Ascending aorta (tissue), 2 donors: ENCODE results near the gene GMPR. TPM values are rescaled to one million over a fixed set of nuclear protein-coding genes. Genes with fewer than 3 reads are reported as not detected.

ENCODE experiments used
- DNase-seq, 2 donors: peaks; one replicate each; pipeline ENCODE4 v3.0.0-alpha.2; 2019; ENCODE audit warnings: low spot score in 2 of 2
- H3K27ac ChIP-seq, 2 donors: fragments of 200-600 bp; sonication (generic); one replicate each; pipeline ENCODE4 v1.5.1; 2016 to 2017; ENCODE audit warnings: mild to moderate bottlenecking in 1 of 2
- H3K27me3 ChIP-seq: fragments of 200-600 bp; sonication (generic); one replicate; pipeline ENCODE4 v1.5.1; 2017
- H3K36me3 ChIP-seq, 2 donors: fragments of 200-600 bp; sonication (generic); one replicate each; pipeline ENCODE4 v1.5.1; 2016
- H3K4me1 ChIP-seq, 2 donors: fragments of 200-600 bp; sonication (generic); one replicate each; pipeline ENCODE4 v1.5.1; 2016 to 2017; ENCODE audit warnings: mild to moderate bottlenecking in 1 of 2
- H3K4me3 ChIP-seq, 2 donors: fragments of 200-600 bp; sonication (generic); one replicate each; pipeline ENCODE4 v1.5.1; 2016 to 2017; ENCODE audit warnings: mild to moderate bottlenecking in 1 of 2
- H3K9me3 ChIP-seq, 2 donors: fragments of 200-600 bp; sonication (generic); one replicate each; pipeline ENCODE4 v1.5.1; 2016
- intact Hi-C: fragments of 100-400 bp; cut with DNase I; formaldehyde crosslinking; loops from one replicate; pipeline ENCODE4 v1.15.1; 2023
- total RNA-seq: library from RNA; depleted of rRNA; stranded (reverse); fragments of >200 nt; gene quantifications from one replicate; pipeline ENCODE4 v1.1.0, GENCODE V29; 2016
- TF ChIP-seq, protein P1 (sequence below), 3 experiments: fragments of 200-600 bp in 2 of 3; fragments of 450-650 bp in 1 of 3; sonication (generic) in 2 of 3; IDR thresholded peaks; one replicate each; pipeline ENCODE4 v1.5.1; 2016 to 2019; ENCODE audit warnings: antibody characterized with exemption in 3 of 3, mild to moderate bottlenecking in 1 of 3, moderate library complexity in 1 of 3

GMPR gene
- total RNA-seq, 1 donor from 2014 or later = 18.4 TPM

DNA sequence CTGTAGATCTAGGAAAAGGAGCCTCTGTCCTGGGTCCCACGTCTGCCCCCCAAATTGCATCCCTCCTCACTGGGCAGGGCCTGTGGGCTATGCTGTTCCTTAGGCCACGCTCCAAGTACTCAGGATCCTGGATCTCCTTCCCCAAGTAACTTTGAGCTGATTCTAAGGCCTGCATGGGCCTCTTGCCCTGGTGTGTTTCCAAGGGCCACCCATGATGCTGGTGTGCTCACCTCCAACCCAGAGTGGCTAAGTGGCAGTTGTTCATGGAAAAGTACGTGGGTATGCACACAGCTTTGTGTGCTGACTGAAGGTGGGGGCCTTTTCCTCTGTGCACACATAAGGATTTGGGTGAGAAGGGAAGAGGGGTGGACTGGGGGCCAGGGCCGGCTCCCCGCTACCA is 5.3 kb downstream of the GMPR start:
- peaks cover 11 to 52% of the 10 kb centered on the region in 2 donors for H3K4me1 ChIP-seq
- no peak for DNase-seq
- H3K9me3 ChIP-seq = no peaks in the 10 kb centered on the region
- H3K27ac ChIP-seq = peak overlapping the region; percentile 12 to 81
- H3K4me3 ChIP-seq = peak overlapping the region in 1 of 2 donors; percentile 21
- no peaks in the 10 kb centered on the region for H3K27me3 ChIP-seq
- intact Hi-C loops = loop anchor here (1.0 to 5.0 kb wide), 2 partner anchors 34 to 36 kb away; no protein-coding TSS in a partner anchor
- peaks cover 7 to 21% of the 10 kb centered on the region in 2 donors for H3K36me3 ChIP-seq
- TF ChIP-seq, protein P1, sequence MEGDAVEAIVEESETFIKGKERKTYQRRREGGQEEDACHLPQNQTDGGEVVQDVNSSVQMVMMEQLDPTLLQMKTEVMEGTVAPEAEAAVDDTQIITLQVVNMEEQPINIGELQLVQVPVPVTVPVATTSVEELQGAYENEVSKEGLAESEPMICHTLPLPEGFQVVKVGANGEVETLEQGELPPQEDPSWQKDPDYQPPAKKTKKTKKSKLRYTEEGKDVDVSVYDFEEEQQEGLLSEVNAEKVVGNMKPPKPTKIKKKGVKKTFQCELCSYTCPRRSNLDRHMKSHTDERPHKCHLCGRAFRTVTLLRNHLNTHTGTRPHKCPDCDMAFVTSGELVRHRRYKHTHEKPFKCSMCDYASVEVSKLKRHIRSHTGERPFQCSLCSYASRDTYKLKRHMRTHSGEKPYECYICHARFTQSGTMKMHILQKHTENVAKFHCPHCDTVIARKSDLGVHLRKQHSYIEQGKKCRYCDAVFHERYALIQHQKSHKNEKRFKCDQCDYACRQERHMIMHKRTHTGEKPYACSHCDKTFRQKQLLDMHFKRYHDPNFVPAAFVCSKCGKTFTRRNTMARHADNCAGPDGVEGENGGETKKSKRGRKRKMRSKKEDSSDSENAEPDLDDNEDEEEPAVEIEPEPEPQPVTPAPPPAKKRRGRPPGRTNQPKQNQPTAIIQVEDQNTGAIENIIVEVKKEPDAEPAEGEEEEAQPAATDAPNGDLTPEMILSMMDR (IDR thresholded peaks at IDR 0.05) = no peak

DNA sequence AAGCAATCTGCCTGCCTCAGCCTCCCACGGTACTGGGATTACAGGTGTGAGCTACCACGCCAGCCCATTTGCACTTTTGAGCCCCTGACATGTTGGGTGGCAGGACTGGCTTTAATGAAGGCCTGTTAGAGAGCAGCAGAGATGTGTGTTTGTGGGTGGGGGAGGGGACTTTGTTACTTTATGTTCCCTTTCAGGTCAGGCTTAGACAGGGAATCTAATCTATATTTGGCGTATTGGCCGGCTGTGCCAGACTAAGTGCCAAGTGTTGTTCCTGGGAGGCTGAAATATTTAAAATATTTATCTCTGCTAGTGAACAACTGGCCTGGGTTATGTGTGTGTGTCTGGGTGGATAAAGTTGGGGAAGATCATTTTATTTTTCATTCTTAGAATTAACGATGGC is 6.1 kb downstream of the GMPR start:
- Histone ChIP-seq H3K36me3 (peaks cover 9 to 25% of the 10 kb centered on the region in 2 donors), H3K27me3 (no peaks in the 10 kb centered on the region), H3K9me3 (no peaks in the 10 kb centered on the region), H3K4me3 (peak overlapping the region; percentile 0 to 31), H3K27ac (peak overlapping the region; percentile 58 to 81), H3K4me1 (peaks cover 11 to 52% of the 10 kb centered on the region in 2 donors)
- intact Hi-C loops = loop anchor here (5.0 kb wide), 1 partner anchor 37 kb away; no protein-coding TSS in a partner anchor
- TF ChIP-seq, protein P1 (IDR thresholded peaks at IDR 0.05) = no peak
- DNase-seq = no peak

DNA sequence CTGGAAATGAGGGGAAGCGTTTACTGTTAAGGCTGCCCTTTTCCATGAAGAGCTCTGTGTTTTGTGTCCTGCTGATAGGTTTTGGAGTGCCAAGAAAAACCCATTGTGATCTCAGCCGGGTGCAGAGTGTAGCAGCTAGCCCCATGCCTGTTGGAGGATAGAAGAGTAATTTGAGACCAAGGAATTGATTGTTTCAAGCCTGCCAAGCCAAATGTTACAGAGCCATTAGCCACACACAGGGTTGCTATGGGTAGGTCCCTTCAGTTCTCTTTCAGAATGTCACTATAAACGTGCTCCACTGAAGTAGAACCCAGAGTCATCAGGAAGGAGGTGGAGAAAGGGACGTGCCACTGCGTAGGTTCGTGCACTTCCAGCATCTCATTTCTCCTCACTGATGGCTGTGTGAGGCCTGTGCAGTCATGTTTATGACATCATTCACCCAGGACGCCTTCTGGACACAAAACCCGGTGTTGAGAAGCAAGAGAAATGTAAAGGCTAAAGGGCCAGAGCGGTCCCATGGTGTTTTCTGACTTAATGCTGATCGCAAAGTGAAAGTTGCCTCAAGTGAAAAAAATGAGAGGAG is 6.6 kb downstream of the GMPR start:
- intact Hi-C loops = loop anchor here (5.0 kb wide), 1 partner anchor 38 kb away; no protein-coding TSS in a partner anchor

DNA sequence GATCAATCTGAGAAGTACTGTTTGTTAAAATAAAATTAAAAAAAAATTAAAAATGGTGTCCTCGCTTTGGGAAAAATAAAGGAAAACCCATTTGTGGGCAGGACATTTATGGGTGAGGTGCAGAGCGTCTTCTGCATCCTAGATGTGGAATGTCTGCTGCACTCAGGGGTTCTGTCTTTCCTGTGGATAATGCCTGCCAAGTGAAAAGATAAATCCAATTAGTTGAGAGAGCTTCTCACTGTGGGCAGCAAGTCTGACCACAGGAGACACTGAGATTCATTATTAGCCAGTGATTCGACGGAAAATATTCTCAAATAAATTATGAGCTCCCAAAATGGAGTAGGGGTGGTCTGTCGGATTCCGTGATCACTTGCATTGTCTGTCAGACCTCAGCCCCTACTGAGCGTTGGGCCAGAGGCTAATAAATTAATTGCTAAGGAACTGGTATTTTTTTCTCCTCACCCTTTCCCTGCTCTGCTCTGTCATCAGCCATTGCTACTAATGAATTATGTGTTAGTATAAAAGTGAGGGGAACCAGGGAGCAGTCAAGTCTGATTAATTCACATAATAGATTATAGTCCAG is 10.0 kb downstream of the GMPR start:
- peaks cover 11 to 24% of the 10 kb centered on the region in 2 donors for H3K4me1 ChIP-seq
- H3K36me3 ChIP-seq = peaks cover 35 to 63% of the 10 kb centered on the region in 2 donors
- no peak for DNase-seq
- H3K27me3 ChIP-seq = no peaks in the 10 kb centered on the region
- no peak overlapping the region for H3K4me3 ChIP-seq
- H3K9me3 ChIP-seq = no peaks in the 10 kb centered on the region
- H3K27ac ChIP-seq = no peak overlapping the region
- intact Hi-C loops = no loop called here
- TF ChIP-seq, protein P1 (IDR thresholded peaks at IDR 0.05) = no peak

More for the DNA sequence above, 6.6 kb downstream of the GMPR start:
- H3K27ac ChIP-seq = peak overlapping the region; percentile 58 to 81
- no peaks in the 10 kb centered on the region for H3K27me3 ChIP-seq
- no peak for DNase-seq
- no peaks in the 10 kb centered on the region for H3K9me3 ChIP-seq
- peaks cover 12 to 30% of the 10 kb centered on the region in 2 donors for H3K36me3 ChIP-seq
- peak overlapping the region; percentile 0 to 31 for H3K4me3 ChIP-seq
- TF ChIP-seq, protein P1 (IDR thresholded peaks at IDR 0.05) = no peak
- peaks cover 11 to 52% of the 10 kb centered on the region in 2 donors for H3K4me1 ChIP-seq

DNA sequence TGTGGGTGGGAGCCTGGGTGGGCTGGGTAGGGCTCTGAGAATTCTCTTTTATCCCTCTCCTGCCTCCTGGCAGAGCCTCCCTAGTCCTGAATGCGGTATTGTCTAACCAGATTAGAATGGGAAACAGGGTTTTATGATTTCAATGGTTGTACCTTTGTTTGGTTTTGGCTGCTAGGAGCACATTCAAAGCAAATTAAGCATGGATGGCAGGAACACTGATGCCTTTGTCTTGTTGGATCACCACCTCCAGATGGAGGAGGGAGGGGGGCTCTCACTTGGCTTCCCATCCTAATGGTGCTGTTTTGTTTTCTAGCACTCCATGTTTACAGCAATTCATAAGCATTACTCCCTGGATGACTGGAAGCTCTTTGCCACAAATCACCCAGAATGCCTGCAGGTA is 11.6 kb downstream of the GMPR start:
- Histone ChIP-seq H3K4me1 (peaks cover 0 to 10% of the 10 kb centered on the region in 2 donors), H3K9me3 (no peaks in the 10 kb centered on the region), H3K27ac (no peak overlapping the region), H3K4me3 (no peak overlapping the region), H3K27me3 (no peaks in the 10 kb centered on the region), H3K36me3 (peaks cover 36 to 78% of the 10 kb centered on the region in 2 donors)
- intact Hi-C loops = no loop called here
- TF ChIP-seq, protein P1 (IDR thresholded peaks at IDR 0.05) = no peak
- DNase-seq = no peak
